CD4-positive, alpha-beta T cell treated with Interleukin-12 subunit alpha and Interleukin-12 subunit beta, for 1 hour (primary cell): ENCODE data around the gene TRAF4.

Experiments
- DNase-seq: peaks from one replicate; pipeline ENCODE4 v3.0.0-alpha.2; 2020

The TRAF4 gene

GRCh38 chr17:28796062-28796461 is 52.3 kb downstream of the TRAF4 start:
- no peak for DNase-seq
